GM18858 (cell line): ENCODE measurements around the gene ULK4.

ENCODE experiments used
- ATAC-seq: cut with Tn5 transposase; IDR thresholded peaks from one replicate; pipeline ENCODE4 v1.9.1; 2021; ENCODE audit not compliant: unreplicated experiment

ULK4 gene

GRCh38 chr3:41508063-41508696, 453.7 kb downstream of the ULK4 start:
- no peak for ATAC-seq

GRCh38 chr3:41507336-41508062, 454.4 kb downstream of the ULK4 start:
- ATAC-seq, result no peak

- ATAC-seq, result no peak
These were observed 457.8 kb downstream of the ULK4 start for GRCh38 chr3:41503998-41504623.

GRCh38 chr3:41502481-41502880, 459.4 kb downstream of the ULK4 start:
- ATAC-seq, result no peak

- ATAC-seq, result no peak
These were observed 459.9 kb downstream of the ULK4 start for GRCh38 chr3:41502023-41502422.

GRCh38 chr3:41498847-41499246, 463.1 kb downstream of the ULK4 start:
- no peak for ATAC-seq

- no peak for ATAC-seq
These were observed 471.5 kb downstream of the ULK4 start for GRCh38 chr3:41490360-41490759.

GRCh38 chr3:41489231-41489630, 472.7 kb downstream of the ULK4 start:
- no peak for ATAC-seq

- ATAC-seq, result no peak
These were observed 473.4 kb downstream of the ULK4 start for GRCh38 chr3:41488501-41488900.

- no peak for ATAC-seq
These were observed 476.4 kb downstream of the ULK4 start for GRCh38 chr3:41485484-41485883.

GRCh38 chr3:41482134-41482533, 479.8 kb downstream of the ULK4 start:
- no peak for ATAC-seq

- ATAC-seq, result no peak
These were observed 483.6 kb downstream of the ULK4 start for GRCh38 chr3:41478278-41478677.

GRCh38 chr3:41477399-41478014, 484.4 kb downstream of the ULK4 start:
- ATAC-seq, result no peak

- ATAC-seq, result no peak
These were observed 492.8 kb downstream of the ULK4 start for GRCh38 chr3:41469083-41469482.

- no peak for ATAC-seq
These were observed 494.4 kb downstream of the ULK4 start for GRCh38 chr3:41467481-41467880.

GRCh38 chr3:41464858-41465257, 497.0 kb downstream of the ULK4 start:
- no peak for ATAC-seq

- no peak for ATAC-seq
These were observed 497.5 kb downstream of the ULK4 start for GRCh38 chr3:41464401-41464800.

GRCh38 chr3:41462103-41462691, 499.7 kb downstream of the ULK4 start:
- no peak for ATAC-seq

GRCh38 chr3:41460736-41461135, 501.2 kb downstream of the ULK4 start:
- no peak for ATAC-seq

- no peak for ATAC-seq
These were observed 504.7 kb downstream of the ULK4 start for GRCh38 chr3:41457176-41457575.

GRCh38 chr3:41456162-41456561, 505.7 kb downstream of the ULK4 start:
- ATAC-seq, result no peak
